PFSK-1 (cell line): ENCODE results near the gene MARCHF10.

Experiments used
- FOXP2 ChIP-seq: optimal IDR thresholded peaks from 2 replicates; pipeline ENCODE3; 2011; ENCODE audit warnings: borderline replicate concordance, control low read depth, inconsistent platforms; ENCODE audit not compliant: insufficient read depth; ENCODE audit errors: extremely low read length, extremely low read depth
- POLR2AphosphoS5 ChIP-seq: IDR thresholded peaks from 2 replicates; pipeline ENCODE4 v1.6.1; 2012; ENCODE audit warnings: low read depth, mild to moderate bottlenecking, control low read depth, low read length, moderate library complexity
- REST ChIP-seq, 2 experiments: IDR thresholded peaks; 2 replicates each; pipeline versions ENCODE4 v1.6.1 to v1.8.0; 2011 to 2012; ENCODE audit warnings: low read depth in 2 of 2, low read length in 2 of 2, control low read depth in 1 of 2, inconsistent platforms in 1 of 2, mild to moderate bottlenecking in 1 of 2, moderate library complexity in 1 of 2; ENCODE audit not compliant: insufficient read depth in 1 of 2
- SIN3A ChIP-seq: IDR thresholded peaks from 2 replicates; pipeline ENCODE4 v1.6.1; 2012; ENCODE audit warnings: mild to moderate bottlenecking, low read length, moderate library complexity, borderline replicate concordance; ENCODE audit not compliant: insufficient read depth
- TAF1 ChIP-seq: IDR thresholded peaks from 2 replicates; pipeline ENCODE4 v1.6.1; 2012; ENCODE audit warnings: low read length, control low read depth, borderline replicate concordance; ENCODE audit not compliant: insufficient read depth

MARCHF10 gene

GRCh38 chr17:62658136-62658920 is 149.8 kb downstream of the MARCHF10 start:
- TF ChIP-seq SIN3A (no peak), REST (IDR thresholded peaks at IDR 0.05; ENCODE audit: insufficient read depth in 1 of 2, low read depth in 2 of 2, low read length in 2 of 2) (no peak), FOXP2 (no peak), TAF1 (no peak), POLR2AphosphoS5 (no peak)

- no peak for TF ChIP-seq SIN3A
- no peak for TF ChIP-seq POLR2AphosphoS5
- no peak for TF ChIP-seq FOXP2
- TF ChIP-seq REST (IDR thresholded peaks at IDR 0.05; ENCODE audit: insufficient read depth in 1 of 2, low read depth in 2 of 2, low read length in 2 of 2) = no peak
- no peak for TF ChIP-seq TAF1
These were observed 150.4 kb downstream of the MARCHF10 start for GRCh38 chr17:62657690-62658089.

- no peak for TF ChIP-seq TAF1
- TF ChIP-seq REST (IDR thresholded peaks at IDR 0.05; ENCODE audit: insufficient read depth in 1 of 2, low read depth in 2 of 2, low read length in 2 of 2) = no peak
- TF ChIP-seq POLR2AphosphoS5 = no peak
- TF ChIP-seq FOXP2 = no peak
- no peak for TF ChIP-seq SIN3A
These were observed 150.9 kb downstream of the MARCHF10 start for GRCh38 chr17:62657145-62657665.

- TF ChIP-seq FOXP2 (no peak), POLR2AphosphoS5 (no peak)
These were observed 151.7 kb downstream of the MARCHF10 start for GRCh38 chr17:62656446-62656845.

GRCh38 chr17:62655656-62656055 is 152.5 kb downstream of the MARCHF10 start:
- no peak for TF ChIP-seq SIN3A
- TF ChIP-seq TAF1 = no peak
- TF ChIP-seq POLR2AphosphoS5 = no peak
- no peak for TF ChIP-seq REST (IDR thresholded peaks at IDR 0.05; ENCODE audit: insufficient read depth in 1 of 2, low read depth in 2 of 2, low read length in 2 of 2)
- TF ChIP-seq FOXP2 = no peak
